Testis (tissue), 2 donors: Measurements from ENCODE around the gene TRPC1.

ENCODE experiments used
- CTCF ChIP-seq, 3 experiments: fragments of 450-650 bp in 2 of 3; fragments of 200-600 bp in 1 of 3; sonication (generic) in 1 of 3; IDR thresholded peaks; one replicate each; pipeline ENCODE4 v1.5.1; 2016 to 2019; ENCODE audit warnings: antibody characterized with exemption in 3 of 3, mild to moderate bottlenecking in 2 of 3, moderate library complexity in 1 of 3
- POLR2A ChIP-seq: fragments of 450-650 bp; IDR thresholded peaks from one replicate; pipeline ENCODE4 v1.6.1; 2017; ENCODE audit warnings: antibody characterized with exemption, mild to moderate bottlenecking, moderate library complexity

GRCh38 chr3:142734834-142735233 lies 11.0 kb downstream of the TRPC1 start:
- no peak for TF ChIP-seq CTCF (IDR thresholded peaks at IDR 0.05)
- no peak for TF ChIP-seq POLR2A
